Measurements from ENCODE around the gene GAPT. TPM values are rescaled to one million over a fixed set of nuclear protein-coding genes. Genes with fewer than 3 reads are reported as not detected.
"Not testable (repeated sequence)": the region's sequence is repeated elsewhere in the genome, so short reads cannot be mapped to it uniquely, and the experiment has no call there.

Gene GAPT
- total RNA-seq, 1 donor from 2014 or later, result not detected

DNA sequence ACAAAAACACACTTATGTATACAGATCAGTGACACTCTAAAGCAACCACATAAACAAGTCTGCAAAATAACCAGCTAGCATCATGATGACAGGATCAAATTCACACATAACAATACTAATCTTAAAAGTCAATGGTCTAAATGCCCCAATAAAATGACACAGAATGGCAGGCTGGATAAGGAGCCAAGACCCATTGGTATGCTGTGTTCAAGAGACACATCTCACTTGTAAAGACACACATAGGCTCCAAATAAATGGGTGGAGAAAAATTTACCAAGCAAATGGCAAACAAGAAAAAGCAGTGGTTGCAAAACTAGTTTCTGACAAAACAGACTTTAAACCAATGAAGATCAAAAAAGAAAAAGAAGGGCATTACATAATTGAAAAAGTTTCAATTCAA, 26.0 kb downstream of the GAPT start:
- Mint-ChIP-seq H3K27ac (ENCODE audit: unreplicated experiment) (no peak overlapping the region), H3K9me3 (peaks cover 24% of the 10 kb centered on the region), H3K36me3 (ENCODE audit: low read depth) (peaks cover 11% of the 10 kb centered on the region), H3K4me1 (no peaks in the 10 kb centered on the region), H3K27me3 (ENCODE audit: low read depth) (no peaks in the 10 kb centered on the region), H3K4me3 (no peak overlapping the region)
- DNase-seq (ENCODE audit: low read depth, low spot score), result no peak
- TF ChIP-seq, protein P1, sequence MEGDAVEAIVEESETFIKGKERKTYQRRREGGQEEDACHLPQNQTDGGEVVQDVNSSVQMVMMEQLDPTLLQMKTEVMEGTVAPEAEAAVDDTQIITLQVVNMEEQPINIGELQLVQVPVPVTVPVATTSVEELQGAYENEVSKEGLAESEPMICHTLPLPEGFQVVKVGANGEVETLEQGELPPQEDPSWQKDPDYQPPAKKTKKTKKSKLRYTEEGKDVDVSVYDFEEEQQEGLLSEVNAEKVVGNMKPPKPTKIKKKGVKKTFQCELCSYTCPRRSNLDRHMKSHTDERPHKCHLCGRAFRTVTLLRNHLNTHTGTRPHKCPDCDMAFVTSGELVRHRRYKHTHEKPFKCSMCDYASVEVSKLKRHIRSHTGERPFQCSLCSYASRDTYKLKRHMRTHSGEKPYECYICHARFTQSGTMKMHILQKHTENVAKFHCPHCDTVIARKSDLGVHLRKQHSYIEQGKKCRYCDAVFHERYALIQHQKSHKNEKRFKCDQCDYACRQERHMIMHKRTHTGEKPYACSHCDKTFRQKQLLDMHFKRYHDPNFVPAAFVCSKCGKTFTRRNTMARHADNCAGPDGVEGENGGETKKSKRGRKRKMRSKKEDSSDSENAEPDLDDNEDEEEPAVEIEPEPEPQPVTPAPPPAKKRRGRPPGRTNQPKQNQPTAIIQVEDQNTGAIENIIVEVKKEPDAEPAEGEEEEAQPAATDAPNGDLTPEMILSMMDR (conservative IDR thresholded peaks at IDR 0.05), result no peak

DNA sequence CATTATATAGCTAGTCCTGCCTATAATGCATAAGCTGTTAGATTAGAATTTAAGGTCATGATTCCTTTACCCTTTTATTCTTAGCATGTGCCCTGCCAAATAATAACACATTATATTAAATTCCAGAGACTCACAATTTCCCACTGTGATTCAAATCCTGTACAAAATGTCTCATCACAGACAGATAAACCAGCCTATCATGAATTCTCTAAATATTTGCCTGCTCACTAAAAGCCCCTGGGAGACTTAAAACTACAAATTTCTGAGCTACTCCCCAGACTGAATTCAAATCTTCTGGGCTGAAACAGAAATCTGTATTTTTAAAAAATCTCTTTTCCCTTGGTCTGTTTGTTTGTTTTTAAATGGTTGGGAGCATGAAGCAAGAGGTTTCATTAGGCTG, 32.7 kb downstream of the GAPT start:
- Mint-ChIP-seq H3K4me1 (no peaks in the 10 kb centered on the region), H3K9me3 (peaks cover 6% of the 10 kb centered on the region), H3K36me3 (ENCODE audit: low read depth) (no peaks in the 10 kb centered on the region), H3K27me3 (ENCODE audit: low read depth) (no peaks in the 10 kb centered on the region), H3K27ac (ENCODE audit: unreplicated experiment) (no peak overlapping the region), H3K4me3 (no peak overlapping the region)
- DNase-seq (ENCODE audit: low read depth, low spot score), result no peak
- TF ChIP-seq, protein P1 (conservative IDR thresholded peaks at IDR 0.05), result no peak

DNA sequence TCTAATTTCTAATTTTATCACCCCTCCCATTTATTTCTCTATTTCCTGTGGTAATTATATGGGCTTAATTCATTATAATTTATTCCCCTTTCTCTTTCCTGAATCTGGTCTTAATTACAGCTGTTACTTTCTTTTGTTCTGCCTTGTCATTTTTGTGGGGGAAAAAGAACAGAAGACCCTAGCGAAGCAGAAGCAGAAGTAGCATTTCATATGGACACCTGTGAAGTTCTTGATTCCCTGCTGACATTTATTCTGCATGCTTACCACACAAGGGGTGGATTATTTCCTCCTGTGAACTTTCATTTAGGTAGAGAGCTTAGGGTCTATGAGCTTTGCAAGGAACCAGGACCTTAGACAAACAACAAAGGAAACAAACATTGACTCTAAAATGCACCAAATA, 33.3 kb downstream of the GAPT start:
- Mint-ChIP-seq H3K4me3 (no peak overlapping the region), H3K36me3 (ENCODE audit: low read depth) (no peaks in the 10 kb centered on the region), H3K4me1 (no peaks in the 10 kb centered on the region), H3K27ac (ENCODE audit: unreplicated experiment) (no peak overlapping the region), H3K27me3 (ENCODE audit: low read depth) (no peaks in the 10 kb centered on the region), H3K9me3 (peaks cover under 1% of the 10 kb centered on the region)
- no peak for DNase-seq (ENCODE audit: low read depth, low spot score)
- TF ChIP-seq, protein P1 (conservative IDR thresholded peaks at IDR 0.05), result no peak

- Mint-ChIP-seq H3K9me3 (no peaks in the 10 kb centered on the region), H3K36me3 (ENCODE audit: low read depth) (no peaks in the 10 kb centered on the region), H3K4me1 (no peaks in the 10 kb centered on the region), H3K27ac (ENCODE audit: unreplicated experiment) (no peak overlapping the region), H3K27me3 (ENCODE audit: low read depth) (no peaks in the 10 kb centered on the region), H3K4me3 (no peak overlapping the region)
- TF ChIP-seq, protein P1 (conservative IDR thresholded peaks at IDR 0.05), result no peak
- no peak for DNase-seq (ENCODE audit: low read depth, low spot score)
Measured at GRCh38 chr5:58530942-58531490, 39.8 kb downstream of the GAPT start.

DNA sequence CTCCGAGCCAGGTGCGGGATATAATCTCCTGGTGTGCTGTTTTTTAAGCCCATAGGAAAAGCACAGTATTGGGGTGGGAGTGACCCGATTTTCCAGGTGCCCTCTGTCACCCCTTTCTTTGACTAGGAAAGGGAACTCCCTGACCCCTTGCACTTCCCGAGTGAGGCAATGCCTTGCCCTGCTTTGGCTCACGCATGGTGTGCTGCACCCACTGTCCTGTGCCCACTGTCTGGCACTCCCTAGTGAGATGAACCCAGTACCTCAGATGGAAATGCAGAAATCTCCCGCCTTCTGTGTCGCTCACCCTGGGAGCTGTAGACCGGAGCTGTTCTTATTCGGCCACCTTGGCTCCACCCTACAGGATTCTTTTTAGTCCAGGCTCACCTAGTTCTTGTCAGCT, 50.7 kb downstream of the GAPT start:
- not testable (repeated sequence) for H3K27ac Mint-ChIP-seq (ENCODE audit: unreplicated experiment); H3K9me3 Mint-ChIP-seq; H3K27me3 Mint-ChIP-seq (ENCODE audit: low read depth); DNase-seq (ENCODE audit: low read depth, low spot score); H3K36me3 Mint-ChIP-seq (ENCODE audit: low read depth); H3K4me3 Mint-ChIP-seq
- peaks cover 26% of the 10 kb centered on the region for H3K4me1 Mint-ChIP-seq

DNA sequence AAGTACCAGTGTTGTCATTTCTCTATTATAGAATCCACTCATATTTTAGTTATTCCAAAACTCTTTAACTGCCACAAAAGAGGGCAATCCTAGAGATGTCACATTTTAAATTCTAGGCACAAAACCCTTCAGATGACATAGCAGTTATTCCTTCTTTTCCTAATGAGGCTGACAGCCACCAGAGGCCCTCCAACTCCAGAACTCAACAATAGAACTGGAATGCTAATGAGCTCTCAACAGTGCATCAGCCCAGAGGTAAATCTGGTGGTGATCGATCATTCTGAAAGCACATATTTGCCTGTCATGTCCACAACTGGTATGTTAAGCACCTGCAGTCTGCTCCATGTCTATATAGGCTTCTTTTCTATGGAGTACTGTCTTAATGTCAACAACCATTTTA, 51.5 kb downstream of the GAPT start:
- no peak for DNase-seq (ENCODE audit: low read depth, low spot score)
- H3K36me3 Mint-ChIP-seq (ENCODE audit: low read depth), result peaks cover 8% of the 10 kb centered on the region

More for the DNA sequence above, 51.5 kb downstream of the GAPT start:
- Mint-ChIP-seq H3K4me1 (peaks cover 26% of the 10 kb centered on the region), H3K27ac (ENCODE audit: unreplicated experiment) (no peak overlapping the region), H3K27me3 (ENCODE audit: low read depth) (no peaks in the 10 kb centered on the region), H3K4me3 (no peak overlapping the region), H3K9me3 (peaks cover 5% of the 10 kb centered on the region)
- TF ChIP-seq, protein P1 (conservative IDR thresholded peaks at IDR 0.05), result no peak

Data from neural crest cell (in vitro differentiated cells).